ENCODE results near the gene INPP5D. TPM values are rescaled to one million over a fixed set of nuclear protein-coding genes. Genes with fewer than 3 reads are reported as not detected.

Gene INPP5D
- total RNA-seq, 1 donor from 2014 or later, result 14.7 TPM

GRCh38 chr2:233226511-233227031 lies 166.4 kb downstream of the INPP5D start:
- Histone ChIP-seq H3K9me3 (ENCODE audit: insufficient read depth, low read depth, low read length) (no peaks in the 10 kb centered on the region), H3K27me3 (ENCODE audit: insufficient read depth, low read length) (peaks cover 14% of the 10 kb centered on the region), H3K4me3 (ENCODE audit: insufficient read depth, low read depth, low read length) (no peak overlapping the region), H3K27ac (ENCODE audit: low read depth, low read length) (no peak overlapping the region), H3K79me2 (ENCODE audit: insufficient read depth, low read length) (no peaks in the 10 kb centered on the region), H3K36me3 (ENCODE audit: insufficient read depth, low read length) (no peaks in the 10 kb centered on the region), H3K9ac (ENCODE audit: low read length) (no peak overlapping the region), H4K20me1 (ENCODE audit: insufficient read depth, low read length) (no peaks in the 10 kb centered on the region), H3K4me2 (ENCODE audit: low read length) (no peak overlapping the region), H2AFZ (ENCODE audit: low read depth, low read length) (no peak overlapping the region), H3K4me1 (ENCODE audit: insufficient read depth, low read length) (no peaks in the 10 kb centered on the region)
- Mint-ChIP-seq H3K4me3 (ENCODE audit: unreplicated experiment) (no peak overlapping the region), H3K4me1 (ENCODE audit: low read depth, unreplicated experiment) (no peaks in the 10 kb centered on the region), H3K27ac (ENCODE audit: unreplicated experiment) (no peak overlapping the region), H3K27me3 (ENCODE audit: low read depth, unreplicated experiment) (peaks cover 21% of the 10 kb centered on the region), H3K36me3 (ENCODE audit: low read depth, unreplicated experiment) (no peaks in the 10 kb centered on the region), H3K9me3 (ENCODE audit: unreplicated experiment) (peaks cover 3% of the 10 kb centered on the region)
- DNase-seq (ENCODE audit: low read depth) (no peak), FAIRE-seq (no peak)
- TF ChIP-seq EZH2 (IDR thresholded peaks at IDR 0.05; ENCODE audit: insufficient read depth, low read length), result no peak
- no peak for TF ChIP-seq CTCF (IDR thresholded peaks at IDR 0.05; ENCODE audit: insufficient read depth, low read depth, low read length)

- H3K36me3 Mint-ChIP-seq (ENCODE audit: low read depth, unreplicated experiment), result no peaks in the 10 kb centered on the region
- H3K4me3 Mint-ChIP-seq (ENCODE audit: unreplicated experiment), result no peak overlapping the region
- Histone ChIP-seq H3K27me3 (ENCODE audit: insufficient read depth, low read length) (peaks cover 12% of the 10 kb centered on the region), H2AFZ (ENCODE audit: low read depth, low read length) (no peak overlapping the region), H4K20me1 (ENCODE audit: insufficient read depth, low read length) (no peaks in the 10 kb centered on the region), H3K4me1 (ENCODE audit: insufficient read depth, low read length) (no peaks in the 10 kb centered on the region), H3K79me2 (ENCODE audit: insufficient read depth, low read length) (no peaks in the 10 kb centered on the region), H3K27ac (ENCODE audit: low read depth, low read length) (no peak overlapping the region), H3K36me3 (ENCODE audit: insufficient read depth, low read length) (no peaks in the 10 kb centered on the region), H3K9me3 (ENCODE audit: insufficient read depth, low read depth, low read length) (no peaks in the 10 kb centered on the region), H3K4me3 (ENCODE audit: insufficient read depth, low read depth, low read length) (no peak overlapping the region), H3K4me2 (ENCODE audit: low read length) (no peak overlapping the region), H3K9ac (ENCODE audit: low read length) (no peak overlapping the region)
- H3K27ac Mint-ChIP-seq (ENCODE audit: unreplicated experiment), result no peak overlapping the region
- DNase-seq (ENCODE audit: low read depth) (no peak), FAIRE-seq (no peak)
- TF ChIP-seq CTCF (IDR thresholded peaks at IDR 0.05; ENCODE audit: insufficient read depth, low read depth, low read length) (no peak), EZH2 (IDR thresholded peaks at IDR 0.05; ENCODE audit: insufficient read depth, low read length) (no peak)
- H3K4me1 Mint-ChIP-seq (ENCODE audit: low read depth, unreplicated experiment), result no peaks in the 10 kb centered on the region
- H3K27me3 Mint-ChIP-seq (ENCODE audit: low read depth, unreplicated experiment), result peaks cover 14% of the 10 kb centered on the region
- H3K9me3 Mint-ChIP-seq (ENCODE audit: unreplicated experiment), result peaks cover 3% of the 10 kb centered on the region
Observed at GRCh38 chr2:233227346-233227978, 167.3 kb downstream of the INPP5D start.

- H3K27me3 Mint-ChIP-seq (ENCODE audit: low read depth, unreplicated experiment), result peaks cover 12% of the 10 kb centered on the region
- no peaks in the 10 kb centered on the region for H3K36me3 Mint-ChIP-seq (ENCODE audit: low read depth, unreplicated experiment)
- peaks cover 3% of the 10 kb centered on the region for H3K9me3 Mint-ChIP-seq (ENCODE audit: unreplicated experiment)
- Histone ChIP-seq H3K4me1 (ENCODE audit: insufficient read depth, low read length) (no peaks in the 10 kb centered on the region), H3K9ac (ENCODE audit: low read length) (no peak overlapping the region), H2AFZ (ENCODE audit: low read depth, low read length) (no peak overlapping the region), H3K27ac (ENCODE audit: low read depth, low read length) (no peak overlapping the region), H4K20me1 (ENCODE audit: insufficient read depth, low read length) (no peaks in the 10 kb centered on the region), H3K9me3 (ENCODE audit: insufficient read depth, low read depth, low read length) (no peaks in the 10 kb centered on the region), H3K27me3 (ENCODE audit: insufficient read depth, low read length) (peaks cover 12% of the 10 kb centered on the region), H3K36me3 (ENCODE audit: insufficient read depth, low read length) (no peaks in the 10 kb centered on the region), H3K79me2 (ENCODE audit: insufficient read depth, low read length) (no peaks in the 10 kb centered on the region), H3K4me3 (ENCODE audit: insufficient read depth, low read depth, low read length) (no peak overlapping the region), H3K4me2 (ENCODE audit: low read length) (no peak overlapping the region)
- DNase-seq (ENCODE audit: low read depth) (no peak), FAIRE-seq (no peak)
- H3K4me1 Mint-ChIP-seq (ENCODE audit: low read depth, unreplicated experiment), result no peaks in the 10 kb centered on the region
- H3K27ac Mint-ChIP-seq (ENCODE audit: unreplicated experiment), result no peak overlapping the region
- no peak overlapping the region for H3K4me3 Mint-ChIP-seq (ENCODE audit: unreplicated experiment)
- TF ChIP-seq CTCF (IDR thresholded peaks at IDR 0.05; ENCODE audit: insufficient read depth, low read depth, low read length), result no peak
- TF ChIP-seq EZH2 (IDR thresholded peaks at IDR 0.05; ENCODE audit: insufficient read depth, low read length), result no peak
Observed at GRCh38 chr2:233228376-233228775, 168.2 kb downstream of the INPP5D start.
